ENCODE measurements around the gene PDE8B.

Gene PDE8B

GRCh38 chr5:77443670-77444069, 233.2 kb downstream of the PDE8B start:
- no peak overlapping the region for H3K4me3 ChIP-seq (ENCODE audit: low read depth, low read length)
- TF ChIP-seq CTCF (IDR thresholded peaks at IDR 0.05; ENCODE audit: control insufficient read depth, extremely low read depth, insufficient read depth): no peak
- DNase-seq (ENCODE audit: low read depth): no peak

- TF ChIP-seq CTCF (IDR thresholded peaks at IDR 0.05; ENCODE audit: control insufficient read depth, extremely low read depth, insufficient read depth): no peak
- no peak for DNase-seq (ENCODE audit: low read depth)
- H3K4me3 ChIP-seq (ENCODE audit: low read depth, low read length): no peak overlapping the region
Observed at GRCh38 chr5:77444356-77444755, 233.9 kb downstream of the PDE8B start.

DNA sequence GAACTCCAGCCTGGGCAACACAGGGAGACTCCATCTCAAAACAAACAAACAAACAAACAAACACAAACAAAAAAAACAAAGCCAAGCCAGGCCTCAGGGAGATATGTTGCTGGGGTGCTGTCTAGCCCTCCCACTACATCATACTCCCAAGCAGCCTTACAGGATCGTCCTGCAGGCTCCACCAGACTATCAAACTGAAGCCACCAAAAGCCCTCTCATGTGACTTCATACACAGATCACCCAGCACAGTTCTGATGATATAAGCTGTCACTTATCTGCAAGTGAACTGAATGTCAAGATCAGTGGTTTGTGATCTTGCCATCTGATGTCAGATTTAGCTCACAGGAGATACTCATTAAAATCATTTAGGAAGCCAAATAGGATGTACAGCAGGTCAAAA, 238.4 kb downstream of the PDE8B start:
- no peak for DNase-seq (ENCODE audit: low read depth)
- no peak for TF ChIP-seq CTCF (IDR thresholded peaks at IDR 0.05; ENCODE audit: control insufficient read depth, extremely low read depth, insufficient read depth)
- H3K4me3 ChIP-seq (ENCODE audit: low read depth, low read length): no peak overlapping the region

- peak; percentile 44 for DNase-seq (ENCODE audit: low read depth)
- no peak overlapping the region for H3K4me3 ChIP-seq (ENCODE audit: low read depth, low read length)
- TF ChIP-seq CTCF (IDR thresholded peaks at IDR 0.05; ENCODE audit: control insufficient read depth, extremely low read depth, insufficient read depth): no peak
Observed at GRCh38 chr5:77449277-77449676, 238.8 kb downstream of the PDE8B start.

DNA sequence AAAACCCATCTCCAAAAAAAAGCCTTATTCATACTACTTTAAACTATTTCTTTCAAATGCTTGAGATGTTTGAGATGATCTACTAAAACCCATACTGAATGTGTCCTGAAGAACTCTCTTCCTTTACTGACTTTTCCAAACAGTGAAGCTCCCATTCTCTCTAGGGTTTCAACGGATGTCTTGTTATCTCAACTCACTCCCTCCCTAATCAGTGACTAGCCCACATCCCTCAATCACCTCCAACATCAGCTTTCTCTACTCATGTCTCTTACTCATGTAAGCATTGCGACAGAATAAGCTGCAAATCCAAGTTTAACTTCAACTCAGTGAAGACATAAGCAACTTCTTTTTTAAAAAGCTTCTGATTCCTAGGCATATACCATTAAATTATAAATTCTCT, 239.5 kb downstream of the PDE8B start:
- no peak for TF ChIP-seq CTCF (IDR thresholded peaks at IDR 0.05; ENCODE audit: control insufficient read depth, extremely low read depth, insufficient read depth)
- H3K4me3 ChIP-seq (ENCODE audit: low read depth, low read length): no peak overlapping the region
- no peak for DNase-seq (ENCODE audit: low read depth)

DNA sequence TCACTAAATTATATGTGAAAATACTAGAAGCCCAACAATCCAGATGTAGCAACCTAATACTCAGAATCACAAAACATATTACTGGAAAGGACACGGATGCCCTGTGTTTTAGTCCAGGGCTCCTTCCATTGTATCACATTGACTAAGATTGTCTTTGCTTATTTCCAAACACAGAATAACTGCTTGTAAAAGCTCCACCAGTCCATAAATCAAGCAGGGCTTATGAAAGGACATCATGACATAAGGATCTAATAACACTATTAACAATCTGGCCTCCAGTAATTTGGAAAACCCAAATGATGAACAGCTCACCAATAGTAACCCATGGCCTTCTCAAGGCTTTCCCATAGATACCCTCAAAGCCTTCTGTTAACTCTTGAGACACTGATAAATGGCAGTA, 241.9 kb downstream of the PDE8B start:
- H3K4me3 ChIP-seq (ENCODE audit: low read depth, low read length): no peak overlapping the region
- no peak for DNase-seq (ENCODE audit: low read depth)

More for the DNA sequence above, 241.9 kb downstream of the PDE8B start:
- no peak for TF ChIP-seq CTCF (IDR thresholded peaks at IDR 0.05; ENCODE audit: control insufficient read depth, extremely low read depth, insufficient read depth)

Measured in LNCaP clone FGC (cell line).